HL-60 (cell line): ENCODE data around the gene MINPP1.

ENCODE experiments used
- DNase-seq, 2 experiments: peaks; one replicate each; pipeline ENCODE4 v3.0.0-alpha.2; 2010 to 2020; ENCODE audit warnings: low read depth in 1 of 2, low spot score in 1 of 2
- H3K27ac ChIP-seq: fragments of 250-450 bp; sonication (Bioruptor Pico); replicated peaks from 2 replicates; pipeline ENCODE4 v1.5.1; 2020; ENCODE audit warnings: mild to moderate bottlenecking, moderate library complexity
- H3K27me3 ChIP-seq: fragments of 250-450 bp; sonication (Bioruptor Pico); 2 replicates; pipeline ENCODE4 v1.5.1; 2021; ENCODE audit warnings: mild to moderate bottlenecking, moderate library complexity; ENCODE audit not compliant: insufficient read depth, poor library complexity, severe bottlenecking
- H3K4me3 ChIP-seq: replicated peaks from 2 replicates; pipeline ENCODE4 v1.5.1; 2011; ENCODE audit warnings: mild to moderate bottlenecking, control low read depth, low read length; ENCODE audit not compliant: insufficient read depth
- GABPA ChIP-seq: IDR thresholded peaks from 2 replicates; pipeline ENCODE4 v1.6.1; 2012; ENCODE audit warnings: low read depth
- POLR2AphosphoS5 ChIP-seq: IDR thresholded peaks from 2 replicates; pipeline ENCODE4 v1.6.1; 2012; ENCODE audit warnings: low read depth
- REST ChIP-seq: IDR thresholded peaks from 2 replicates; pipeline ENCODE4 v1.6.1; 2012; ENCODE audit warnings: low read depth; ENCODE audit not compliant: insufficient replicate concordance
- SPI1 ChIP-seq: IDR thresholded peaks from 2 replicates; pipeline ENCODE4 v1.6.1; 2012; ENCODE audit warnings: low read depth, mild to moderate bottlenecking, borderline replicate concordance
- TF ChIP-seq, protein P1 (sequence below): IDR thresholded peaks from one replicate; pipeline ENCODE4 v1.5.1; 2011; ENCODE audit warnings: low read length, control low read depth, inconsistent platforms; ENCODE audit not compliant: insufficient read depth

Gene MINPP1

GRCh38 chr10:87538092-87539015 is 33.7 kb downstream of the MINPP1 start:
- Histone ChIP-seq H3K4me3 (no peak overlapping the region), H3K27ac (no peak overlapping the region), H3K27me3 (no peaks in the 10 kb centered on the region)
- no peak for DNase-seq
- TF ChIP-seq, protein P1, sequence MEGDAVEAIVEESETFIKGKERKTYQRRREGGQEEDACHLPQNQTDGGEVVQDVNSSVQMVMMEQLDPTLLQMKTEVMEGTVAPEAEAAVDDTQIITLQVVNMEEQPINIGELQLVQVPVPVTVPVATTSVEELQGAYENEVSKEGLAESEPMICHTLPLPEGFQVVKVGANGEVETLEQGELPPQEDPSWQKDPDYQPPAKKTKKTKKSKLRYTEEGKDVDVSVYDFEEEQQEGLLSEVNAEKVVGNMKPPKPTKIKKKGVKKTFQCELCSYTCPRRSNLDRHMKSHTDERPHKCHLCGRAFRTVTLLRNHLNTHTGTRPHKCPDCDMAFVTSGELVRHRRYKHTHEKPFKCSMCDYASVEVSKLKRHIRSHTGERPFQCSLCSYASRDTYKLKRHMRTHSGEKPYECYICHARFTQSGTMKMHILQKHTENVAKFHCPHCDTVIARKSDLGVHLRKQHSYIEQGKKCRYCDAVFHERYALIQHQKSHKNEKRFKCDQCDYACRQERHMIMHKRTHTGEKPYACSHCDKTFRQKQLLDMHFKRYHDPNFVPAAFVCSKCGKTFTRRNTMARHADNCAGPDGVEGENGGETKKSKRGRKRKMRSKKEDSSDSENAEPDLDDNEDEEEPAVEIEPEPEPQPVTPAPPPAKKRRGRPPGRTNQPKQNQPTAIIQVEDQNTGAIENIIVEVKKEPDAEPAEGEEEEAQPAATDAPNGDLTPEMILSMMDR: no peak

DNA sequence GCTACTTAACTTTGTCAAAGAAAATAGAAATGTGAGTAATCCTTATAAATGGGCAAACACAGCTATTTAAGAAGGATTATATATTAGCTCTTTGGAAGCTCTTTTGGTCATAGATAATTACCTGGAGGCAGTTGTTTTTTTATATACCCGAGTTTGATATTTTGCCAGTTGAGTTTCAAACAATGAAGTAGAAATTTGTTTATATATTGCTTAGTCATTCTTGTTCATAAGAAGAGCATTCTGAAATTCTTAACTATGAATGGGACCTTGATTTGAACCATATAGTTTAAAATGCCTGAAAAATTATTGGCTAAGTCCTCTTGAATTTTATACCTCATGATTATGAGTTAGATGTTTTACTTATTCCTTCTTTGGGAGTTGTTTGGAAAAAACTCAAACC is 36.4 kb downstream of the MINPP1 start:
- Histone ChIP-seq H3K27me3 (no peaks in the 10 kb centered on the region), H3K27ac (no peak overlapping the region), H3K4me3 (no peak overlapping the region)
- TF ChIP-seq, protein P1: no peak
- TF ChIP-seq POLR2AphosphoS5 (no peak), REST (no peak), SPI1 (no peak), GABPA (no peak)
- no peak for DNase-seq

DNA sequence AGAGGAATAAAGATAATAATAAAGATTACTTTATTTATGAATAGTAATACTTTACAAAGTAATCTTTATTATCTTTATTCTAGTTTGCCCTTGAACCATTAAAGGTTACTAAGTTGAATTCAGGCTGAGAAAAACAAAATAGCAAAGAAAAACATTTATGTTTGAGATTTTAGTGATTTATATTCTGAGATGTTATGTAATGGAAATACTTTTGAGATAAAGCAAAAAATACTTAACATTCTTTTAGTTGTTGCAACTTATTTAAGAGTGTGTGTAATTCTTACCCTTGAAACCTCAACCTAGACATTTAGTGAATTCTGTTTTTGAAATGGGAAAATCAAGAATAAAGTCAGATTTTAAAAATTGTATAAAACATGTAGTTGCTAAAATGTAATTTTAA is 40.0 kb downstream of the MINPP1 start:
- no peak for TF ChIP-seq REST
- no peak for TF ChIP-seq POLR2AphosphoS5
- no peak for TF ChIP-seq GABPA
- TF ChIP-seq, protein P1: no peak
- TF ChIP-seq SPI1: no peak
- no peak overlapping the region for H3K4me3 ChIP-seq
- H3K27me3 ChIP-seq: no peaks in the 10 kb centered on the region
- no peak overlapping the region for H3K27ac ChIP-seq
- DNase-seq: no peak

DNA sequence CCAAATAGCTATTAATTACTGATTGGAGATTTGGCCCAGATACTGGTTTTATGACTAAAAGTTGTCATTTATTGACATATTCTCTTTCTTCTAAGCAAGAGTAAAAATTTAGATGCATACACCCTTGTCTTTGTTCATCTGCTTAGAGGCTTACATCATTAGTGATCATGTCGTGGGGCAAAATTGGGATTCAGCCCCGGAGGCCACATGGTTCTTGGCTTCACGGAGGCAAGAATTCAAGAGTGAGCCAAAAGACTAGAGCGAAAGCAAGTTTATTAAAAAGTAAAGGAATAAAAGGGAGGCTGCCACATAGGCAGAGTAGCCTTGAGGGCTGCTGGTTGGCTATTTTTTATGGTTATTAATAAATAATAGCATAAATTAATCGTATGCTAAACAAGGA is 41.1 kb downstream of the MINPP1 start:
- no peak for TF ChIP-seq REST
- TF ChIP-seq, protein P1: no peak
- TF ChIP-seq SPI1: no peak
- TF ChIP-seq POLR2AphosphoS5: no peak
- TF ChIP-seq GABPA: no peak
- DNase-seq: no peak
- Histone ChIP-seq H3K27me3 (no peaks in the 10 kb centered on the region), H3K4me3 (no peak overlapping the region), H3K27ac (peak overlapping the region; percentile 48)
